EL (cell line): ENCODE data around the gene SCYGR6.
A peak's percentile ranks its signal among the peaks of the same experiment; 100 is the strongest.
"Not testable (repeated sequence)": the region's sequence is repeated elsewhere in the genome, so short reads cannot be mapped to it uniquely, and the experiment has no call there.

Source experiments
- DNase-seq: peaks from one replicate; pipeline ENCODE4 v3.0.0-alpha.2; 2016

Gene SCYGR6, protein sequence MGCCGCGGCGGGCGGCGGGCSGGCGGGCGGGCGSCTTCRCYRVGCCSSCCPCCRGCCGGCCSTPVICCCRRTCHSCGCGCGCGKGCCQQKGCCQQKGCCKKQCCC

DNA sequence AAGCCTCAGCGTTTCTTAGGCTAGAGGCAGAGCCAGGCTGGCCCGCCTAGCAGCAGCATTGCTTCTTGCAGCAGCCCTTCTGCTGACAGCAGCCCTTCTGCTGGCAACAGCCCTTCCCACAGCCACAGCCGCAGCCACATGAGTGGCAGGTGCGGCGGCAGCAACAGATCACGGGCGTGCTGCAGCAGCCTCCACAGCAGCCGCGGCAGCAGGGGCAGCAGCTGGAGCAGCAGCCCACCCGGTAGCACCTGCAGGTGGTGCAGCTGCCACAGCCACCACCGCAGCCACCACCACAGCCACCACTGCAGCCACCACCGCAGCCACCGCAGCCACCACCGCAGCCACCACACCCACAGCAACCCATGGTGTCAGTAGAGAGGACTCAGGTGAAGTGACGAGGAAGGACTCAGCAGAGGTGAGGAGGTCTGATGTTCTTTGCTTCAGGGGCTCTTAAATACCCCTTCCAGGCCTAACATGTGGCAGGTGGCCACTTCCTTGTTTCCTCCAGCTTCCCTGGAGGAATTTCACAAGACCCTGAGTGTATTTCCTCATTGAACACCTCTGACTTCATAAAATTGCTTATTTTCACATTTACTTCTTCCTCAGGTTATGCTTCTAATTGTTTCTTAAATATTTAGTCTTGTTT, at the start of gene SCYGR6:
SCYGR6 (minus strand) TSS at position 364 of the 646 bp plus-strand sequence; CDS start at position 364, 0 bp downstream.
- DNase-seq, result no peak

DNA sequence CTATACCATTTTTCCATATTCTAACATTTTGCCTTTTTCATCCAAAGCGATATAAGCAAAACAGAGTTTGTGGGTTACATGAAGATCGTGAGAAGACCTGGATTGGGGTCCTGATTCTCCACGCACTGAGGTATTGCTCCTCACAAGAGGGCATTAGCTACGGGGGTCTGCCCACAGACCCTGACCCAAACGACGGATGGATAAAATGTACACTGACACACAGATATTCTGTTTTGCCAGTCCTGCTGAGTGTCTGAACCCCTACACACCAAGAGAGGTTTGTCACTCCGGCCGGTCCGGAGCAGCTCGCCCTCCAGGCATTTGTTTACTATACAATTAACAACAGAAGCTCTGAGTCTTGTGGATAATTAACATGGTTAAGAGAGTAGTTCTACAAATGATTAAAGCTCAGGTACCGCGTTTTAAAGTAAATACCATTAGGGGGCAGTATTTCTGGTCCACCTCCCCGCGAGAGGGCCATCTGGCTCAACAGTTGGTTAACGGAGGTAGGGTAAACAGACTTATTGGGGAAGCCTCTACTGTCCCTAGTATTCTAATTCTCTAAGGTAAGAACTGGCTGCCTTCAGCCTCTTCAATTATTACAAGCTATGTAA, 49.6 kb upstream of the SCYGR6 start:
- DNase-seq, result no peak

DNA sequence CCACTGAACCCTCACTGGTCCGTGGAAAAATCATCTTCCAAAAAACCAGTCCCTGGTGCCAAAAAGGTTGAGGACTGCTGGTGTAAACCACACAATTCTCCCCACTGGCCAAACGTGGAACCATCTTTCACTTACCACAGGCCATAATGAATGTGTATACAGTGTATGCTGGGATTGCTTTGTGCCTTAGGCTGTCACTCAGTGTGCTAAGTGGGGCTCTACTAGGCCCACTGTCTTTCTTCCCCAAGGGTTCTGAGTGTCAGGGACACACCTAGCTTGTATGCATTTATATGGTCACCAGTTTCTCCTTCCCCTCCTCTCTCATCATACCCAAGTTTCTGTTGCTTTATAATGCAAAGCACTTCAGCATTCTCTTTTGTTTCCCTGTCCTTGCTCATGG, 48.4 kb upstream of the SCYGR6 start:
- no peak for DNase-seq

DNA sequence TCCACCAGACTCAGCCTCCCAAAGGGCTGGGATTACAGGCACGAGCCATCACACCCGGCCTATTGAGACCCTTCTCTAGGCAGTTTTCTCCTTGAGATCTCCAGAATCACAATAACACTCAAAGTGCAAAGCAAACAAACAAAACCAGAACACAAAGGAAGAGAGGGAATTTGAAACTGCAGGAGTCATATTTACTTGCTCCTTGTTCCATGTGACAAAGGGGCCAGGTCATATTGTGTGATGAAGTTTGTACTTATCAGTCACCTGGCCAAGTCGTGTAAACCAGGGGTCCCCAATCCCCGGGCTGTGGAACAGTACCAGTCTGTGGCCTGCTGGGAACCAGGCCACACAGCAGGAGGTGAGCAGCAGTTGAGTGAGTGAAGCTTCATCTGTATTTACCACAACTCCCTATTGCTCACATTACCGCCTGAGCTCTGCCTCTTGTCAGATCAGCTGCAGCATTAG, 47.7 kb upstream of the SCYGR6 start:
- no peak for DNase-seq

DNA sequence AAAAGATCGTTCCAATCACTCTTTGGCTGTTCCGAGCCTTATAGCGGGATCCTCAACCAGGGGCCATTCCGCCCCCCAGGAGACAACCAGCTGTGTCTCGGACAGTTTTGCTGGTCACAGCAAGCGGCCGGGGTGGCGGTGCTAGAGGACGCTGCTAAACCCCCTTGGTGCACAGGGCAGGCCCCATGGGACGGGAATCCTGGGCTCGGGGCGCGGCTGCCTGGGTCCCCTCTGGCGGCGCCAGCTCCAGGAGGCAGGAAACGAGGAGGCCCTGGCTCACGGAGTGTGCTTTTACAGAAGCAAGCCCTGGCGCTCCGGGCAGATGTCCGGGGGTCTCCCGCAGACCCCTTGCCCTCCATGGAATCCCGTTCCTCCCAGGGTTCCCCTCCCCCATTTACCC, 43.3 kb upstream of the SCYGR6 start:
- no peak for DNase-seq

DNA sequence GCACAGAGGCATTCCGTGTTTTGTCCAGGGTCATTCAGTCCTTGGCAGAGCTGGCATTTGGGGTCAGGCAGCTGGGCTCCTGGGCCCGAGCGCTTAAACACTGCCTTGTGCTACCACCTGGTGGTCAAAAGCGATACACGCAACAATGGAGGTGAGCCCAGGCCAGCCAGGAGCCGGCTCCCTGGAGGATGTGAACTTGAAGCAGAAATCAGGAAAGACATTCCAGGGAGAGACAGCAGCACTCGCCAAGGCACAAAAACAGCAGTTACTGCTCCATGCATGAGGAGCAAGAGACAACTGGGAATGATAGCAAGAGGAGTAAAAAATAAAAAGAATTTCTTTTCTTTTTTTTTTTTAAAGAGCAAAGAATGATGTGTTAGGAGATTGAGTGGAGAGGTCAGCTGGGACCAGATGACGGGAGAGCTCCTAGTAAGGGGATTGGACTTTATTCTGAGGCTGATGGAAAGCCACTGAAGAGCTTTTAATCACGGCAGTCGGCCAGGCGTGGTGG, 41.9 kb upstream of the SCYGR6 start:
- peak; percentile 76 for DNase-seq

DNA sequence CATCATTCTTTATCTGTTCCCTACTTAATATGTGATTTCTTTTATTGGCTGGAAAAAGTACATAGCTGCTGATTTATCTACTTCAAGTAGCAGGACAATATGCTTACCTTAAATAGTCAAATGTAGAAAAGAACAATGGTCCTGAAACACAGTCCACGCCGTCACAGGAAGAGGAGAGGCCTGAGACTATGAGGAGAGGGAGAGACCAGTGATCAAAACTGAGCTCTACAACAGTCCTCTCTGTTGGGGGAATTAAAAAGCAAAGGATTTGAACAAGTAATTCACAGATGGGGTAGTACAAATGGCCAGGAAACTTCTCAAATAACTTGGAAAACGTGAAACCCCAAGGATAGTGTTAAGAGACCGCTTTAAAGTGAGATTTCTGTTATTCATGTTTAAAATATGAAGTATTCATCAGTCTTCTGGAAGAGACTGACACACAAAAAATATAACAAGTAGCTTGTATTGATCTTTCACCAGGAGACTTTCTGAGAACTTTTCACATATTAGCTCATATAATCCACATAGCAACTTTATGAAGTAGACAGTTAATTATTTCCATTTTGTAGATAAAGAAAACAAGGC, 41.3 kb upstream of the SCYGR6 start:
- no peak for DNase-seq

DNA sequence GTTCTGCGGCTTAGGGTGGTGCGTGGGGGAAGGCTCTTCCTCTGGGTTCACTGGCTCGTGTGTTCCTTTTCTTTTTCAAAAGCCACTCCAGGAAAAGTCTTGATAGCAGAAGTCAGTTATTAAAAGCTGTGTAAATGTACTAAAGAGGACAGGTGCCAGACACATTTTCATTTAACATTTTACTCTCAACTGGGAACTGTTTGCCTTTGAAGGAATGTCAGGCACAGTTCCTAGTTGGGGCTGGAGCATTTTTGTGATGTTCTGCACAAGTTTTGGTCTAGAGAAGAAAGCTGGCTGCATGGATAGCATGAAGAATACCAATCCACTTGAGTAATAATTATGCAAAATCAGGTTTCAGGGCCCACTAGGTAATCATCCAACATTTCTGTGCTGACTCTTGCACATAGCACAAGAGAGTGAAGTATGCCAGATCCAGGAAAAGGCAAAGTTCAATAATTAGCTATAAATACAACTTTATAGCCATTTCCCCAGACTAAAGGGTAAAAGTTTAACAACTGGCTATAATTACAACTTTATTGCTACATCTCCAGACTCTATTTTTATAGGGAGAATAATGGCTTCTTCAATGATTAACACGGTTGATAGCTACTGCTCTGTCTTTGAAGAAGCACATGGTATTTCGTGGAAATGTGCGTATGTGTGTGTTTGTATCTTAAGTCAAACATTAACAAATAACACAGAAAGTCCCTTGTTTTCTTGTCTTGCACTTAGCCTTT, 37.4 kb upstream of the SCYGR6 start:
- DNase-seq, result no peak

DNA sequence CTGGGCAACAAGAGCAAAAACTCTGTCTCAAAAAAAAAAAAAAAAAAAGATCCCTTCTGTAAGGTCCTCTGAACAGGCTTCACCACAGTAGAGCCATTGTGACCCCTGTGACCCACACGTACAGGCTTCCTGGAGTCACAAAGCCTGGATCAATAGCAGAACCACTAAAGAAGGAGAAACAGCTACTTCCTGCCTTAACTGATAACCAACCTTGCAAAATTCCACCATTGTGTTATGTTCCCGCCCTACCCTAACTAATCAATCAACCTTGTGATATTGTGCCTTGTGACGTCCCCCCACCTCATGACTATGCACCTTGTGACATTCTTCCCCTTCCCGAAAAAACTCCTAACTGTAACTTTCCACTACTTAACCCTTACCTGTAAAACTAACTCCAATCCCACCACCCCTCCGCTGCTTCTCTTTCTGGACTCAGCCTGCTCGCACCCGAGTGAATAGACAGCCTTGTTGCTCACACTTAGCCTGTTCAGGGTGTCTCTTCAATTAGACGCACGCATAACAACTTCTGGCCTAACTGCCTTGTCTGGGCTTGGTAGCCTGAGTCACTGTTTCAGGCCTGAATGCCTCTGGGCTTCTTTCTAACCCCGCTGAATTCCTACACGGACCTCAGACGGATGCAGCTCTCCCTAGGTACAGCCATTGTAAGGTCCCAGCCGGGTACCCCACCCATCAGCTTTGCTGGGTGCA, 35.0 kb upstream of the SCYGR6 start:
- DNase-seq, result no peak

DNA sequence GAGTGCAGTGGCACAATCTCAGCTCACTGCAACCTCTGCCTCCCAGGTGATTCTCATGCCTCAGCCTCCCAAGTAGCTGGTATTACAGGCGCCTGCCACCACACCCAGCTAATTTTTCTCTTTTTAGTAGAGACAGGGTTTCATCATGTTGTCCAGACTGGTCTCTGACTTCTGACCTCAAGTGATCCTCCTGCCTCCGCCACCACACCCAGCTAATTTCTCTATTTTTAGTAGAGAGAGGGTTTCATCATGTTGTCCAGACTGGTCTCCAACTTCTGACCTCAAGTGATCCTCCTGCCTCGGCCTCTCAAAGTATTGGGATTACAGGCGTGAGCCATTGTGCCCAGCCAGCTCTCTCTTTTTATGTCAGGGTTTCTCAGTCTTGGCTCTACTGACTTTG, 31.7 kb upstream of the SCYGR6 start:
- not testable (repeated sequence) for DNase-seq

DNA sequence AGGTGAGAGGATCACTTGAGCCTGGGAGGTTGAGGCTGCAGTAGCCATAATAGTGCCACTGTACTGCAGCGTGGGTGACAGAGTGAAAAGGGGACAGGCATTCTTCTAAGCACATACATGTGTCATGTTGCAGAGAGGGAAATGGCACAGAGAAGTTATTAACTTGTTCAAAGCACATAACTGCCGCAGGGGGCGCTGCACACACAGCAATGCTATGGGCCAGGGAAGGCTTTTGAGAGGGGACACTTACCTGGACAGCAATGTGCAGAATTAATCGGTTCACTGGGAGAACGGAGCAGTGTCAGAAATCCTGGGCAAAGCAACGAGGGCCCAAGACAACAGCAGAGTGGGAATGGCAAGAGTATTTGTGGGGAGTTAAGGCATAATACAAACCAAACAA, 23.5 kb upstream of the SCYGR6 start:
- peak; percentile 13 for DNase-seq

DNA sequence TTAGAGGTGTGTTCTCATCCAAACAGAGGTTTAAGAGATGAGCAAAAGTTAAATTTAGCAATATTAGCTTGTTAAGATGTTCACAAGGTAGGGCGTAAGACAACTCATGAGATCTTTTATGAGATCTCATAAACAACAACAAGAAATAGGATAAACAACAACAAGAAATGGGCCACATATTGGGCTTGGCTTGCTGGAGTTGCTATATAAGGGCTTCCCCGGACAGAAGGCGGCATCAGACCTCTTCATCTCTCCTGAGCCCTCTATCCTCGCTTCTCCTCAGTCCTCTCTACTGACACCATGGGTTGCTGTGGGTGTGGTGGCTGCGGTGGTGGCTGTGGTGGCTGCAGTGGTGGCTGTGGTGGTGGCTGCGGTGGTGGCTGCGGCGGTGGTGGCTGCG, 21.0 kb upstream of the SCYGR6 start, which contains the start of gene SCYGR8:
SCYGR8 (plus strand) TSS at position 301 of the 400 bp plus-strand sequence; CDS start at position 301, 0 bp downstream.
- no peak for DNase-seq

DNA sequence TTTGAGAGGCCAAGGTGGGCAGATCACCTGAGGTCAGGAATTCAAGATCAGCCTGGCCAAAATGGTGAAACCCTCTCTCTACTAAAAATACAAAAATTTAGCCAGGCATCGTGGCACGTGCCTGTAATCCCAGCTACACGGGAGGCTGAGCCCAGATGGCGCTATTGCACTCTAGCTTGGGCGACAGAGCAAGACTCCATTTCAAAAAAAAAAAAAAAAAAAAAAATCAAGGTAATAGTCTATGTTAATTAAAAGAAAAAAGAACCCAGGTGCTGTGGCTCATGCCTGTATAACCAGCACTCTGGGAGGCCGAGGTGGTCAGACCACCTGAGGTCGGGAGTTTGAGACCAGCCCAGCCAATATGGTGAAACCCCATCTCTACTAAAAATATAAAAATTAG, 16.1 kb upstream of the SCYGR6 start:
- DNase-seq, result not testable (repeated sequence)

DNA sequence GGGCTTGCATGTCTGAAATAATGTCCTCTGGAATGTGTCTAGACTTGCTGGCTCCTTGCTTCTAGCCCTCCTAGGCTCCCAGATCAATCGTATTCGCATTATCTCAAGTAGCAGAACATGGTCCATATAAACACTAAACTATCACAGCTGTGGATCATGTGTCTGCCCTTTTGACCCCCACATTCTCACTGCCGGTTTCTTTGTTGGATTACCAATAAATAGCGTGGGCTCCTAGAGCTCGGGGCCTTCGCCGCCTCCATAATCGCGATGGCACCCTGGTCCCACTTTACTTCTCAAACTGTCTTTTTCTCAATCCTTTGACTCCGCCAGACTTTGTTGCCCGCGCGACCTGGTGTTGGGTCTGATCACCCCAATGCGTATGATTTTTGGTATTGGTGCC, 14.8 kb upstream of the SCYGR6 start:
- DNase-seq, result no peak

DNA sequence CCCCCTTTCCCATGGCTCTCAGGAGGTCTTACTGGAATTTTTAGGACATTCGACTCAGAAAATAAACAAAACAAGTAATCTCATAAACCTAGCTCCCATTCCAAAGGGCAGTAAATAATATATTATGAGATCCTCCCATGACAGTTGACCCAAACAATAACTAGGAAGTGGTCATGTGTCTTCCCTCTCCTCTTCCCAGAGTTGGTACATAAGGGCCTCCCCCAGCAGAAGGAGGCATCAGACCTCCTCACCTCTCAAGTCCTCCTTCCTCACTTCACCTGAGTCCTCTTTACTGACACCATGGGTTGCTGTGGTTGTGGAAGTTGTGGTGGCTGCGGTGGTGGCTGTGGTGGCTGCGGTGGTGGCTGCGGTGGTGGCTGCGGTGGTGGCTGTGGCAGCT, 3.5 kb upstream of the SCYGR6 start, which contains the start of gene SCYGR7:
SCYGR7 (plus strand) TSS at position 301 of the 400 bp plus-strand sequence; CDS start at position 301, 0 bp downstream.
- no peak for DNase-seq

DNA sequence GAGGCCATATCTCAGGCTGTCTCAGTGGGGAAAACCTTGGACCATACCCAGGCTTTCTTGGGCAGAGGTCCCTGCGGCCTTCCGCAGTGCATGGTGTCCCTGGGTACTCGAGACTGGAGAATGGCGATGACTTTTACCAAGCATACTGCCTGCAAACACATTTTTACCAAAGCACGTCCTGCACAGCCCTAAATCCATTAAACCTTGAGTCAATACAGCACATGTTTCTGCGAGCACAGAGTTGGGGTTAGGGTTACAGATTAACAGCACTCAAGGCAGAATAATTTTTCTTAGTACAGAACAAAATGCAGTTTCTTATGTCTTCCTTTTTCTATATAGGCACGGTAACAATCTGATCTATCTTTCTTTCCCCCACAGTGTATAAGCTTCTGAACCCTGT, 1.7 kb downstream of the SCYGR6 start:
- not testable (repeated sequence) for DNase-seq

DNA sequence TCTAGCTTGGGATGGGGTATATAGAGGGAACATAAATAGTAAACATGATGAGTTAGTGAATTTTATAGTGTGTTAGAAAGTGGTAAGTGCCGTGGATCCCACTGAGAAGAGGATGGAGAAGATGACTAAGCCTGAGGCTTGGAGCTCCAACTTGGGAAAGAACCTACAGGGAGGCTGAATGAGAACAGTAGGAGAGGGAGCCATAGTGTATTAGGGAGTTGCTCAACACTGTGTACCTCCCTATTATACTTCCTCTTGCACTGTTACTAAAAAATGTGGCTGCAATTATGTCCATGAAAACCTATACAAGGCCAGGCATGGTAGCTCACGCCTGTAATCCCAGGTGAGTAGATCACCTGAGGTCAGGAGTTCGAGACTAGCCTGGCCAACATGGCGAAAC, 3.9 kb downstream of the SCYGR6 start:
- DNase-seq, result no peak

DNA sequence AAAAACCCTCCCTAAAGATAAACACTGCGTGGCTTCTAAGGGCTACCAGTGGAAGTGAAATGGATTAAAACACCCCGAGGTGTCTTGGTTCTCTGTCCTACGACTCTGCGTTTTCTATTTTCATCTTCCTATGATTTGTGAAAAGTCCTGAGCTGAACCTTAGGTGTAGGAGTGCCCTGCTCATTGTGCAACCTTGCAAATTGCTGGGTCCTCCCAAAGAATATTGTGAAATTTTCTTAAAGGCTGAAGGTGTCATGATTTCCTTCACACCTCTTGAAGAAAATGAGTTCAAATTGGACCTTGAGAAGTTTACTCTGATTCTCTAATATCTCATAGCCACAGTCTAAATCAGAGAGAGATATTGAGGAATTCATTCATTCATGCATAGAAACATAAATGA, 4.9 kb downstream of the SCYGR6 start:
- no peak for DNase-seq

DNA sequence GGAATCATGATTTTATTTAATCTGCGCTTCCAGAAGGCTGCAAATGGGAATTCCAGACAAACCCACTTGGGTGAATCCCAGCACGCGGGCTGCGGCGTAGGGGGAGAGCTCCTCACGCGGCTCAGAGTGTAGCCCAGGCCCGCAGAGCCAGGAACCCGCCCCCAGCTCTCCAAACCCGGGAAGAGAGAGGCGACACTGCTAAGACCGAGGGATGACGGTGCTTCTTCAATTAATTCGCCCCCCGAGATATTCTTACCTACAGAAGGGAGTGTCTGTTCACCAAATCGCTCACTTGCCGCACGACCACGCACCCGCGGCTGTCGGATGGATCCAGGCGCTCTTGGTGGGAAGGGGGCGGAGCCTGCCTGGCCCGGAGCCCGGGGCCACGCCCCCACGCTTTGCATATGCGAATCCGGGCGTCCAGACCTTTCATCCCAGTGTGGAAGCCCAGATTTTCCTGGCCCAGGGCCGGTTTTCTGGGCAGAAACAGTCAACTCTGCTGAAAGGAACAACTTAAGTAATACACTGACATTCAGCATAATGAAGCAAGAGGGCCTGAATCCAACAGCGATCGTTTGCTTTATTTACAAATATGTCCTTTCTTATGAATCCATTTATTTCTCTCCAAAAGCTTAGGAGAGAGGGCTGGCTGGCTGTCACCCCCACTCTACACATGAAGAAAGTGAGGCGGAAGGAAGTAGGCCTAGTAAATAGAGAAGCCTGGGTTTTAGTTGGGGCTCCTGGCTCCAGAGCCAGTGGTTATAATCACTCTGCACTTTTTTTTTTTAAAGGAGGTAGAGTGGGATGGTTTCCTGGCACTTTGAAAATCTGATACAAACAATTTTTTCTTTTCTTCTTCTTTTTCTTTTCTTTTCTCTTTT, 6.6 kb downstream of the SCYGR6 start, which contains the start of gene SLC19A3:
SLC19A3 (minus strand) TSS at position 342 of the 881 bp plus-strand sequence. CDS start 15,710 bp downstream, outside the sequence.
- DNase-seq, result peak; percentile 80

DNA sequence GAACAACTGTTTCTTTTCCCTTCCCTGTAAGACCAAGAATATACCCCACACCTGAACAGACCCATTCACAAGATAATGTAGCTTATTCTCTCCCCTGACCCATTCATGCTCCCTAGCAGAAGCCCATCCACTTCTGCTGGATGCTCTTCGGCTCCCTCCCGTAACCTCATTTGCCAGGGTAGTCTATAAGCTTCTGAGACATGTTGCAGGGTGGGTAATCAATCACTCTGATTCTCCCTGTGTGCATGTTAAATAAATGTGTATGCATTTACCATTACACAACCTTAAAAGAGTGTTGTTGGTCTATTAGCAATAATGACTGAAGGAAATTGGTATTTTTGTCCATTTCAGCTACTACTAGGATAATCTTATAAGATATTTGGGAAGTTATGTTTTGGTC, 8.1 kb downstream of the SCYGR6 start:
- DNase-seq, result no peak

DNA sequence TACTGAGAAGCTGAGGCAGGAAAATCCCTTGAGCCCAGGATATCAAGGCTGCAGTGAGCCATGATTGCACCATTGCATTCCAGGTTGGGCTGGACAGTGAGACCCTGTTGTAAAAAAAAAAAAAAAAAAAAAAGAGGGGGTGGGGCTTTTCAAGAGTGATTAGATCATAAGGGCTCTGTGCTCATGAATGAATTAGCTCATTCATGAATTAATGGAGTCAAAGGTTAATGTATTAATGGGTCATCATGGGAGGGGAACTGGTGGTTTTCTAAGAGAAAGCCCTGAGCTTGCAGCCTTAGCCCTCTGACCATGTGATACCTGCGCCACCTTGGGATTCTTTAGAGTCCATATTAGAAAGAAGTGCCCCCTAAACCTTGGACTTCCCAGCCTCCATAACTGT, 11.3 kb downstream of the SCYGR6 start:
- DNase-seq, result no peak
